Rectal smooth muscle tissue (tissue), 1 donor: ENCODE data around the gene SLC2A1.
A peak's percentile ranks its signal among the peaks of the same experiment; 100 is the strongest.

Experiments used
- H3K27ac ChIP-seq: one replicate; pipeline ENCODE4 v1.7.0; 2013; ENCODE audit warnings: low read depth, low read length, inconsistent platforms
- H3K27me3 ChIP-seq: one replicate; pipeline ENCODE4 v1.7.0; 2013; ENCODE audit warnings: low read length; ENCODE audit not compliant: control insufficient read depth, insufficient read depth
- H3K36me3 ChIP-seq: one replicate; pipeline ENCODE4 v1.7.0; 2013; ENCODE audit warnings: low read length; ENCODE audit not compliant: control insufficient read depth, insufficient read depth
- H3K4me1 ChIP-seq: one replicate; pipeline ENCODE4 v1.7.0; 2013; ENCODE audit warnings: low read length; ENCODE audit not compliant: control insufficient read depth, insufficient read depth
- H3K4me3 ChIP-seq: one replicate; pipeline ENCODE4 v1.7.0; 2013; ENCODE audit warnings: low read length
- H3K9ac ChIP-seq: one replicate; pipeline ENCODE4 v1.7.0; 2013; ENCODE audit warnings: low read length

Gene SLC2A1

GRCh38 chr1:42975561-42976225 is 17.0 kb upstream of the SLC2A1 start:
- Histone ChIP-seq H3K27me3 (no peaks in the 10 kb centered on the region), H3K4me1 (no peaks in the 10 kb centered on the region), H3K9ac (no peak overlapping the region), H3K4me3 (no peak overlapping the region), H3K36me3 (no peaks in the 10 kb centered on the region), H3K27ac (no peak overlapping the region)

GRCh38 chr1:42974767-42975437 is 16.2 kb upstream of the SLC2A1 start:
- Histone ChIP-seq H3K9ac (no peak overlapping the region), H3K36me3 (no peaks in the 10 kb centered on the region), H3K27me3 (no peaks in the 10 kb centered on the region), H3K4me1 (no peaks in the 10 kb centered on the region), H3K27ac (no peak overlapping the region), H3K4me3 (no peak overlapping the region)

GRCh38 chr1:42973799-42974198 is 15.1 kb upstream of the SLC2A1 start:
- Histone ChIP-seq H3K27me3 (no peaks in the 10 kb centered on the region), H3K27ac (no peak overlapping the region), H3K4me1 (no peaks in the 10 kb centered on the region), H3K9ac (no peak overlapping the region), H3K36me3 (no peaks in the 10 kb centered on the region), H3K4me3 (no peak overlapping the region)

GRCh38 chr1:42973286-42973685 is 14.6 kb upstream of the SLC2A1 start:
- Histone ChIP-seq H3K27ac (no peak overlapping the region), H3K27me3 (no peaks in the 10 kb centered on the region), H3K4me3 (no peak overlapping the region), H3K9ac (no peak overlapping the region), H3K4me1 (no peaks in the 10 kb centered on the region), H3K36me3 (no peaks in the 10 kb centered on the region)

GRCh38 chr1:42971841-42972291 is 13.2 kb upstream of the SLC2A1 start:
- no peaks in the 10 kb centered on the region for H3K4me1 ChIP-seq
- no peak overlapping the region for H3K27ac ChIP-seq
- no peaks in the 10 kb centered on the region for H3K36me3 ChIP-seq
- no peak overlapping the region for H3K9ac ChIP-seq
- H3K27me3 ChIP-seq: no peaks in the 10 kb centered on the region
- no peak overlapping the region for H3K4me3 ChIP-seq

GRCh38 chr1:42970143-42970542 is 11.5 kb upstream of the SLC2A1 start:
- Histone ChIP-seq H3K4me1 (no peaks in the 10 kb centered on the region), H3K9ac (no peak overlapping the region), H3K27ac (no peak overlapping the region), H3K36me3 (no peaks in the 10 kb centered on the region), H3K4me3 (no peak overlapping the region), H3K27me3 (no peaks in the 10 kb centered on the region)

- Histone ChIP-seq H3K27ac (no peak overlapping the region), H3K4me1 (no peaks in the 10 kb centered on the region), H3K27me3 (no peaks in the 10 kb centered on the region), H3K36me3 (no peaks in the 10 kb centered on the region), H3K4me3 (no peak overlapping the region), H3K9ac (no peak overlapping the region)
Observed at GRCh38 chr1:42968654-42969053, 10.0 kb upstream of the SLC2A1 start.

GRCh38 chr1:42966688-42967612 is 8.3 kb upstream of the SLC2A1 start:
- Histone ChIP-seq H3K9ac (no peak overlapping the region), H3K27ac (no peak overlapping the region), H3K36me3 (no peaks in the 10 kb centered on the region), H3K27me3 (no peaks in the 10 kb centered on the region), H3K4me1 (peaks cover 13% of the 10 kb centered on the region), H3K4me3 (no peak overlapping the region)

GRCh38 chr1:42965378-42965777 is 6.7 kb upstream of the SLC2A1 start:
- Histone ChIP-seq H3K36me3 (no peaks in the 10 kb centered on the region), H3K27ac (no peak overlapping the region), H3K27me3 (no peaks in the 10 kb centered on the region), H3K9ac (no peak overlapping the region), H3K4me3 (no peak overlapping the region), H3K4me1 (peaks cover 16% of the 10 kb centered on the region)

GRCh38 chr1:42964044-42964812 is 5.6 kb upstream of the SLC2A1 start:
- no peak overlapping the region for H3K9ac ChIP-seq
- H3K4me1 ChIP-seq: peaks cover 16% of the 10 kb centered on the region
- H3K4me3 ChIP-seq: no peak overlapping the region
- no peaks in the 10 kb centered on the region for H3K36me3 ChIP-seq
- H3K27me3 ChIP-seq: no peaks in the 10 kb centered on the region
- no peak overlapping the region for H3K27ac ChIP-seq

- no peak overlapping the region for H3K9ac ChIP-seq
- no peak overlapping the region for H3K4me3 ChIP-seq
- no peaks in the 10 kb centered on the region for H3K36me3 ChIP-seq
- H3K27ac ChIP-seq: peak overlapping the region; percentile 81
- peaks cover 16% of the 10 kb centered on the region for H3K4me1 ChIP-seq
- H3K27me3 ChIP-seq: no peaks in the 10 kb centered on the region
Observed at GRCh38 chr1:42963378-42964043, 4.8 kb upstream of the SLC2A1 start.
